GM12801 (cell line): ENCODE data around the gene LIF.

ENCODE experiments used
- CTCF ChIP-seq: IDR thresholded peaks from one replicate; pipeline ENCODE4 v1.5.1; 2011; ENCODE audit warnings: control low read depth; ENCODE audit not compliant: insufficient read length; ENCODE audit errors: extremely low read depth

LIF gene

GRCh38 chr22:30205281-30206115 is 41.1 kb downstream of the LIF start:
- no peak for TF ChIP-seq CTCF

GRCh38 chr22:30204742-30205111 is 41.8 kb downstream of the LIF start:
- no peak for TF ChIP-seq CTCF

GRCh38 chr22:30204015-30204741 is 42.4 kb downstream of the LIF start:
- TF ChIP-seq CTCF, result no peak

- TF ChIP-seq CTCF, result no peak
These were observed 44.0 kb downstream of the LIF start for GRCh38 chr22:30202531-30203006.

- no peak for TF ChIP-seq CTCF
These were observed 44.6 kb downstream of the LIF start for GRCh38 chr22:30201945-30202344.

- no peak for TF ChIP-seq CTCF
These were observed 47.6 kb downstream of the LIF start for GRCh38 chr22:30198921-30199320.

- no peak for TF ChIP-seq CTCF
These were observed 48.3 kb downstream of the LIF start for GRCh38 chr22:30198152-30198825.
